Stimulated activated CD8-positive, alpha-beta memory T cell treated with anti-CD3 and anti-CD28 coated beads, Interleukin-4, amount 100 ng/mL, for 48 hours (primary cell): ENCODE results near the gene YWHAQ.

Source experiments
- DNase-seq: peaks from one replicate; pipeline ENCODE4 v3.0.0-alpha.2; 2020

Gene YWHAQ

DNA sequence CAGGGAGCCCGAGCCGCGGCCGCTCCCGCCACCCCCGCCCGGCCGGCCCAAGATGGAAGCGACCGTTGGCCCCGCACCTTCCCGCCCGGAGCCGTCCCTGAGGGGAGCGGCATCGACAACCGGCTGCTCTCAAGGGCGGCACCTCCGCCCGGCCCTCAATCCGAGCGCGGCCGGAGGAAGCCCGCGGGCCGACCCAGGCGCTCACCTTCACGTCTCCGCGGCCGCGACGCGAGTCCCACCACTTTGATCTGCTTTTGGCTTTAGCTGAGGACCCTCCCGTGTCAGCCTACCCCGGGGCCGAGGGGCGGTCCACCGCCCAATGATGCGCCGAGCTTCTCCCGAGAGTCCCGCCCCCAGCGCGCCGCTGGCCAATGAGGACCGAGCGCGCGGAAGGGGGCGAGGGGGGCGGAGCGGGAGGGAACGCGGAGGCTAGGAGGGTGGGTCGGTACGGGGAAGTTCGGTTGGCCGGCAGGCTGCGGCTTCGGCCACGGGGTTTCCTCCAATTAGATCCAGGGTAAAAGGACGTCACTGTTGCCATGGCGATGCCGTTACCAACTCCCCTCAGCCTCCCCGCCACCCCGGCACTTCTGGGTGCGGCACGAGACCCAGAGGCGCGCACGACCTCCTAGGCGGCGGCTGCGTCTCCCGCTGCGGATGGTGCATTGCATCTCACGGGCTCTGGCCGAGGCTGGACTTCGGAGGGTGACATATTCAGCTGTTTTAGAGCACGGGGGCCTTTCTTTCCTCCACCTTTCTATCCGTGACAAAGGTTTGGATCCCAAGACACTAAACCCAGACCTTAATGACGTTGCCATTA lies at the start of gene YWHAQ:
Gene YWHAQ, minus strand, starts transcription at position 262 of the 817 bp plus-strand sequence. CDS start 545 bp downstream, outside the sequence.
- peak; percentile 98 for DNase-seq

GRCh38 chr2:9680082-9680481 lies 49.3 kb upstream of the YWHAQ start:
- DNase-seq: no peak

DNA sequence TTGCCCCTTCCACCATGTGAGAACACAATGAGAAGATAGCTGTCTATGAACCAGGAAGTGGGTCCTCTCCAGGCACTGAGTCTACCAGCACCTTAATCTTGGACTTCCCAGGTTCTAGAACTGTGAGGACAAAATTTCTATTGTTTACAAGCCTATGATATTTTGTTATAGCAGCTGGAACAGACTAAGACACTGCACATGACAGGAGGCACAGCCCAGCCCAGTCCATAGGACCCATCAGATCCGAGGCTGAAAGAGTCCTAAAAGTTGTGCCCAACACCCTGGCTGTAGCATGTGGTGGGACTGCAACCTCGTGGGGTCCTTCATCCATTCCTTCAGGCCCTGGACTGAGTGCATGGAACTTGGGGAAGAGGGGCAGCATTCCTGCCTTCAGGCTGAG lies 48.4 kb upstream of the YWHAQ start:
- no peak for DNase-seq

DNA sequence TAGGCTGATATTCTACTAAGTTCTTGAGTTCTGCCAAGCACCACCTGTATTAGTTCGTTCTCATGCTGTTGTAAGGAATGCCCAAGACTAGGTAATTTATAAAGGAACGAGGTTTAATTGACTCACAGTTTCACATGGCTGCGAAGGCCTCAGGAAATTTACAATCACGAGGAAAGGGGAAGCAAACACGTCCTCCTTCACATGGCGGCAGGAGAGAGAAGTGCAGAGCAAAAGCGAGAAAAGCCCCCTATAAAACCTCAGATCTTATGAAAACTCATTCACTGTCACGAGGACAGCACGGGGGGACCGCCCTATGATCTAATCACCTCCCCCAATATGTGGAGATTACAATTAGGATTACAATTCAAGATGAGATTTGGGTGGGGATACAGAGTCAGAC lies 47.7 kb upstream of the YWHAQ start:
- DNase-seq: no peak

DNA sequence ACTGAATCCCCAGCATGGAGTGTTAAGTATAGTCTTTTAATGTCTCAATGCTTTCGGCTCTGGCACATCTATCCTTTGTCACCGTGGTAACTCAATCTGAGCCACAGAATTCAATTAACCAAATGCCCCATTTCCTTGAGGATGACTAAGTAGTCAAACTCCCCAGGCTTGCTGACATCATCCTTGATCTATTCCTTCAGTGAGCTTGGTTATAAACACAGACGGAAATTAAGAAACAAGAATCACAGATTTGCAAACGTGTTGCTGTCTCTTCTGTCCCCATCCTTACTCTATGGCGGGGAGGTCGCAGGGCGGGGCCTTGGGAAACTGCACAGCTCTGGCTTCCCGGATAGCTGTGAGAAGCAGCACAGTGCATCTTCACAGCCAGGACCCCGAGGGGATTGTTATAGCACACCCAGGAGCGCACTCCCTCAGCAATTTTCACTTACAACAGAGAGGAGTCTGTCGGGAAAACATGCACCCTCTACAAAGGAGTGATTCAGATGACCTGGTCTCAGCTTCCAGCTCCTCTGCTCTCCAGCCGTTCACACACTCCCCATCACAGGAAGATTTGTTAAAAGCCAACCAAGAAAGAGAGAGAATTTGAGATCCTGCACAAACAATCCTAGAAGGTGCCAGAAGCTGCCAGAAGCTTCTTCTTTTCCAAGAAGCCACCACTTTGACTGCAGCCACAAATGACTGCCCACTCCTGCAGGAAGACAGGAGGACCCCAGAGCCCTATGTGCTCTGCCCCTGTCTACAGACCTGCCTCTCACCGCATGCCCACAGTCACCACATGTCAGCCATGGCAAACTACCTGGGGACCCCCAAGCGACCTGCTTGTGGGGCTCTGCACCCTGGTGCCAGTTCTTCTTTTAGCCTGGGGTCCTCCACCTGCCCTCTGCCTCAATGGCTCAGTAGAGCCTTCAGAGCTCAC lies 44.9 kb upstream of the YWHAQ start:
- no peak for DNase-seq

GRCh38 chr2:9674891-9675414 lies 44.2 kb upstream of the YWHAQ start:
- no peak for DNase-seq

GRCh38 chr2:9673914-9674481 lies 43.2 kb upstream of the YWHAQ start:
- DNase-seq: no peak

DNA sequence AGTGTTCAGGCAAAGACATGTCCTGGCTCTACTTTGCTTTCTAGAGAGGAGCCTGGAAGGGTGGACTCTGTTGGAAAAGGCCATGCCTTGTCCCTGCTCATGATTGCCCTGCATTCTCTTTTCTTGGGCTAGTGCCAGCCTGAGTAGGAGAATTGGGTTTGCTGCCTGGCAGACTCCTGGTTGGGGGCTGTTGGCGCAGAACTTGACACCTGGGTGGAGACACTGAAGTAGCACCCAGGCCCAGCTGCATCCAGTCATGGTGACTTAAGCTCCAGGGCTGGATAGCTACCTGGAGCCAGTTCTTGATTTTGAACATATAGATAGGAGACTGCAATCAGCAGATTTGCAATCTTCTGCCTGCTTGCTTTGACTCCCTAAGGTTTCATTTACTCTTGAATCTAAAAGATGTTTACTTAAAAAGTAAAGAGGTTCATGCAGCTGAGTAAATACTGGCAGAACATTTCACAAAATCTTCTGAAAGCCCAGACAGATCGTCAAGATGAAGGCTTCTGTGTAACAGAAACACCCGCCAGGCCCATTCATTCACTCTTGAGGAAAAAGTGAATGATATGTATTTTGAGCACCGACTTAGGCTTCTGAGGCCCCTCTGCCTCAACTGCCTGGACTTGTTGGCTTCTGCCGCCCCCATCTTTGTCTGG lies 38.0 kb upstream of the YWHAQ start:
- no peak for DNase-seq

DNA sequence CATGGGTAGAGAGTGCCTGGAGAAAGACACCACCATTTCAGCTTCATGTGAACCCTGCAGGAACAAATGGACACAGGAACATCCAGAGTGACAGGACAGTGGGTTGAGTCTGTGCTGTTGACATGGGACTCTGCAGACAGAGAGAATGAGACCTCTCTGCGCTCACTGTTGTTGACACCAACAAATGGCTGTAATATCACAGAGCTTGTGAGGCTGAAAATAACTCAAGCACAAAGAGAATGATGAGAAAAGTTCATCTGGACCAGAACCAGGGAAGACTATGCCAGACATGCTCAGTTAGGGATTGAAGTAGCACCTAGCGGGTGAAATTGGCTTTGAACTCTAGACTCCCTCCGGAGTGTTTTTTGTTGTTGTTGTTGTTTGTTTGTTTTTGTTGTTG lies 37.0 kb upstream of the YWHAQ start:
- no peak for DNase-seq

DNA sequence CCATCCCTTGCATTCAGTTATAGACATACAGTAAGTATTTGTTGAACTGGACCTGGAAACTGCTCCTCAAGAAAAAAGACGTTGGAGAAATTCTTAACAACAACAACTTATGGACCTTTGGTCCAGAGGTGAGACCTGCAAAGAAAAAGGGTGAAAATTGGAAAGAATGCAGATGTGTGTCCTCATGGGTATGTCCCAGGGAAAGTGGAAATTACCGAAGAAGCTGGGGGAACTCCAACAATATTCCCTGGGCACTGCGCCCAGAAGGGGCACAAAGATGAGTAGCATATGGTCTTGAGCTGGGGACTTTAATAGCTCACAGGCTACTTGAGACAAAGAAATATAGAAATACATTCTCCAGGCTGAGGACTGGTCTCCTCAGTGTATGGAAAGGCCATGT lies 35.5 kb upstream of the YWHAQ start:
- DNase-seq: no peak

- no peak for DNase-seq
Measured at GRCh38 chr2:9665898-9666297, 35.1 kb upstream of the YWHAQ start.

DNA sequence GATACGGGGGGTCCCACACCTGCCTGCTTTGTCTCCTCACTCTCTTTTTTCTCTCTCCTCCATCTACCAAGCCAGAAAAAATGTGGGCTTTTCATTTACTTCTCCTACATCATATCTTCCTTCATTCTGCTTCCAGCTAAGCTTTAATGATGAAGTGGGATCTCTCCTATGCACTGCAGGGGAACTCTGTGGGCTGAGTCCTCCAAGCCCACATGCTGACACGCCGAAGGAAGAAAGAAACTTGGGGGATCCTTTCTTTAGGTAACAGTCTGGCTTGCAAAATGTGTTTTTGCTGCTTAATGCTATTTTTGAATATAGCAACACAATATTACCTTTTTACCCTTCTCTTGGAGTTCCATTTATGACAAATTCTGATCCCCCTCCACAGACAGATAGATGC lies 33.6 kb upstream of the YWHAQ start:
- DNase-seq: no peak

DNA sequence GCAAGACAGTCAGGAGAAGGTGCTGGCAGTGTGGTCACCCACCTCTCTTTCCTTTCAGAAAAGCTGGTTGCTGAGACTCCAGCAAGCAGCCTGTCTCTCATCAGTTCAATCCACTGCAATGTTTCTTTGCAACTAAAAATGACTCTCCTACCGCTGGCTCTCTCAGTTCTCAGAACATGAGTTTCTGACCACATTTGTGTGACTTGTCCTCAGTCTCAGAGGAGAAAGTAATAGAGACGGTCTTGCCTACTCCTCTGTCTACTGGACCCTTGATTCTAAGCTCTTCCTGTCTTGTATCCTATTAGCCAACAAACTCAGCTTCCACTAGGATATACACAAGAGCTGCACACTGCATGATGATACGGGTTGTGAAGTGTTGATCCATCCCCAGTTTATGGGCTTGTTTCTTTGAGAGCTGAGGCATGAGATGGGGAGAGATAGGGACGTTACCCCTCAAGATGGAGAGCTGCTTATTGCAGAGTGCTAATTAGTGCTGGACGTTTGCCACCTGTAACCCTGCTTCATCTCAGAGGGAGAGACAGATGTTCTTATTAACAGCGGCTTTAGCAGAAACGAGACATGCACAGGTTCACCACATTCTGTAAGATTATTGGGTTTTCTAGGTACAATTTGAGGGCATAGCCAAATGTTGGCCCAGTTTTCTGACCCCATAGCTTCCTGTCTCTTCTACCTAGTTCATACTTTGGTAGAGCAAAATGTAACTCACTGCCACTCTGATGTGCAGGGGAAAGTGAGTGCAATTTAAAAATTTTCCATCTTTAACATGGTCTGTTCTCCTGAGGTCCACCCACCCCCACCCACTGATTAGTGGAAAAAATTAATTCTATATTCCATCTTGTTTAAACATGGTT lies 32.4 kb upstream of the YWHAQ start:
- DNase-seq: no peak

DNA sequence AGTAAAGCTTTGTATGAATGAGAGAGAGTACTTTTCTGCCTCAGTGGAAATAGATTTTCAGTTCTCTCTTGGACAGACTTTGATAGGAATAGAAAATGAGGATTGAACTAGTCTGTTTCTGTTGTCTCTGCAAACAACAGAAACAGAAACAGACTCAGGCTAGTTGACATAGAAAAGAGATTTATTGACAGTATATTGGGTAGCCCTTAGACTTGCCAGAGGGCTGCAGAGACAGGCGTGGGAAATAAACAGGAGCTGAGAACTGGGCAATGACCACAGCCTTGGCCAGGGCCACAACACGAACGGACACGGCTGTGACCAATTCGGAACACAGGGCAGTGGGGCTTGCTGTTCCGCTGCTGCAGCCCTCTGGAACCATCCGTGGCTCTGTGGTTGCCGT lies 30.5 kb upstream of the YWHAQ start:
- no peak for DNase-seq

- DNase-seq: no peak
Measured at GRCh38 chr2:9660781-9661180, 30.0 kb upstream of the YWHAQ start.

DNA sequence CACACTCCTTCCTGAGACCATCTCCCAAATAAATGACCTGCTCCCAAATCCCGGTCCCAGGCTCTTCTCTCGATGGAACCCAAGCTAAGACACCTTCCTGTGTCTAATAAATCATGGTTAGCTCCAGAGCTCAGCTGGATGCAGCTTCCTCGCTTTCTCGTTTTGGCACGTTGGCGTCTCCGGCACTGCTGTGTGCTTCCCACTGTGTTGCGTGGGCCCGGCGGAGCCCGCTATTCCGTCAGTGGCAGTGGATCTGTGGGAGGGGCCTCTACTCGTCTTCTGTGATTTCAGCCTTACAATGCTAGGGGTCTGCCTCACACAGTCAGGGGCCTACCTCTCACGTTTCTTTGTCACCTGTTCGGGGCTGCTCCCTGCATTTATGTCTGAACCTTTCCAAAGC lies 29.4 kb upstream of the YWHAQ start:
- DNase-seq: no peak

DNA sequence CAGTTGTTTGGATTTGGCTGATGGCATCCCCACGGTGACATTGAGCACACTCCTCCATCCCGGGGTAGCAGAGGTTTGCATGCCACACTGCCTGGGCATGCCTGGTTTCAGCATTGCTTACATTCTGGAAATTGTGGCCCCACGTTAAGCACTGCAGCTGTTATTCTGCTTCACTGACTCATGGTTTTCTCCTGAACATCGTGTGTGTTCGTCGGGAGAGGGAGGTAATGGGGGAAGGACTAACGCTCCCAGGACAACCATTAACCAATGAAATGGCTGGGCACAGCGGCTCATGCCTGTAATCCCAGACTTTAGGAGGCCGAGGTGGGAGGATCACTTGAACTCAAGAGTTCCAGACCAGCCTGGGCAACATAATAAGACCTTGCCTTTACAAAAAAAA lies 28.2 kb upstream of the YWHAQ start:
- no peak for DNase-seq

GRCh38 chr2:9657731-9658130 lies 26.9 kb upstream of the YWHAQ start:
- DNase-seq: no peak

- DNase-seq: no peak
Measured at GRCh38 chr2:9657083-9657482, 26.3 kb upstream of the YWHAQ start.

GRCh38 chr2:9656270-9656766 lies 25.5 kb upstream of the YWHAQ start:
- peak; percentile 79 for DNase-seq

DNA sequence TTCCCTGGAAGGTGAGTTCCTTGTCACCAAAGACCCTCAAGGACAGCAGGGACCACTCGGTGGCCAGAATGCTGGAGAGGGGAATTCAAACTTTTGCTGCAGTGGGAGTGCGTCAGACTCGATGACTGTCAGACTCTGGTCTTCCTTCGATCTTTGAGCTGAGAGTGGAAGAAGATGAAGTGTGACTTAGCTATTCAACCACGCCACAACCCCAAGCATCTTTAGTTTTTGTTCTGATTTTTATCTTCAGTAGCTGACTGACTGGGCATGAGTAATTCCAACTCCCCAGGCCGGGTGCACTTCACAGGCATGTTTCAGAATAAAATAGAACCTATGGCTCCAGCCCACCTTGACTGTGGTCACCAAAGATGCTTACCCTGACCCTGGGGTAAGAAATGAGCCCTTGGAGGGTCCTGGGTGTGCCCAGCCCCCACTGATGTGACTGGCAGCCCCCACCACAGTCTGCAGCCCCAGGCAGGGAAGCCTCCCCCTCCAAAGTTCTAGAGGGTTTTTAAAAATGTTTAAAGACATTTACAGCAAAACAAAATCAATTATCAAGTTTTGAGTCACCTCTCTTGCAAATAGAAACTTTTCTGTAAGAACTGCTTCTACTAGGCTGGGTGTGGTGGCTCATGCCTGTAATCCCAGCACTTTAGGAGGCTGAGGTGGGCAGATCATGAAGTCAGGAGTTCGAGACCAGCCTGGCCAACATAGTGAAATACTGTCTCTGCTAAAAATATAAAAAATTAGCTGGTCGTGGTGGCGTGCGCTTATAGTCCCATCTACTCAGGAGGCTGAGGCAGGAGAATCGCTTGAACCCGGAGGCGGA lies 24.9 kb upstream of the YWHAQ start:
- peak; percentile 79 for DNase-seq
